Stimulated activated naive CD4-positive, alpha-beta T cell (primary cell): Measurements from ENCODE around the gene KCNK7.

ENCODE experiments used
- DNase-seq, 6 experiments: peaks; one replicate each; lab custom pipeline; 2025; lab: John Stamatoyannopoulos, UW

Gene KCNK7

GRCh38 chr11:65625628-65626342 is 30.2 kb upstream of the KCNK7 start:
- peak; percentile 14 to 59 (median 48) for DNase-seq

- DNase-seq: no peak
Measured at GRCh38 chr11:65624931-65625627, 29.5 kb upstream of the KCNK7 start.

- DNase-seq: no peak
Measured at GRCh38 chr11:65623852-65624616, 28.4 kb upstream of the KCNK7 start.

- no peak for DNase-seq
Measured at GRCh38 chr11:65623177-65623576, 27.6 kb upstream of the KCNK7 start.

GRCh38 chr11:65622011-65622410 is 26.4 kb upstream of the KCNK7 start:
- no peak for DNase-seq

GRCh38 chr11:65621460-65621859 is 25.9 kb upstream of the KCNK7 start:
- no peak for DNase-seq

- no peak for DNase-seq
Measured at GRCh38 chr11:65620666-65621065, 25.1 kb upstream of the KCNK7 start.

GRCh38 chr11:65619281-65619928 is 23.8 kb upstream of the KCNK7 start:
- DNase-seq: no peak

- DNase-seq: no peak
Measured at GRCh38 chr11:65618763-65619162, 23.2 kb upstream of the KCNK7 start.

GRCh38 chr11:65617990-65618751 is 22.6 kb upstream of the KCNK7 start:
- no peak for DNase-seq

GRCh38 chr11:65617136-65617850 is 21.7 kb upstream of the KCNK7 start:
- DNase-seq: no peak

- DNase-seq: peak in 1 of 6 experiments; percentile 12
Measured at GRCh38 chr11:65616575-65617001, 21.0 kb upstream of the KCNK7 start.

GRCh38 chr11:65615950-65616574 is 20.5 kb upstream of the KCNK7 start:
- DNase-seq: peak in 1 of 6 experiments; percentile 62

GRCh38 chr11:65615229-65615949 is 19.8 kb upstream of the KCNK7 start, which contains the start of gene PCNX3:
PCNX3 (plus strand) TSS chr11:65615776; CDS start chr11:65616312, 536 bp downstream.
- peak; percentile 100 for DNase-seq

GRCh38 chr11:65613091-65613928 is 17.7 kb upstream of the KCNK7 start:
- peak in 2 of 6 experiments; percentile 21 to 58 for DNase-seq

GRCh38 chr11:65612691-65613090 is 17.1 kb upstream of the KCNK7 start:
- no peak for DNase-seq

GRCh38 chr11:65611758-65612603 is 16.4 kb upstream of the KCNK7 start:
- DNase-seq: no peak
